Brain pericyte (primary cell): ENCODE measurements around the gene RPL7A.
"Not testable (repeated sequence)": the region's sequence is repeated elsewhere in the genome, so short reads cannot be mapped to it uniquely, and the experiment has no call there.

Experiments used
- DNase-seq: peaks from one replicate; pipeline ENCODE4 v3.0.0-alpha.2; 2012; ENCODE audit warnings: low read depth, low spot score

The RPL7A gene

DNA sequence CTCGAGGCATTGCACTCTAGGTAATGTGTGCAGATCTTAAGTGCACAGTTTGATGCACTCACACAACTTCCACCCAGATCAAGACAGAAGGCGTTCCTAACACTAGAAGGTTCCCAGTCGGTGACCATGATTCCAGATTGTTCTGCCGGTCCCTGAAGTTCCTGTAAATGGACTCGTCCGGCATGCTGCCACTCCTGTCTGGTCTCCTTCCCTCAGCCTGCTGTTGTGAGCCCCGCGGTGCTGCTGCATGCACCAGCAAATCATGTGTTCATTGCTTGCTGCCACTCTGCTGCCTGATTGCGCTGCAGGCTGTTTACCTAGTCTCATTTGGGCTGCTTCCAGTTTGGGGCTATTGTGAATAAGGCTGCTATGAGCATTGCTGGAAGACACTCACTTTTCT, 39.7 kb downstream of the RPL7A start:
- no peak for DNase-seq

DNA sequence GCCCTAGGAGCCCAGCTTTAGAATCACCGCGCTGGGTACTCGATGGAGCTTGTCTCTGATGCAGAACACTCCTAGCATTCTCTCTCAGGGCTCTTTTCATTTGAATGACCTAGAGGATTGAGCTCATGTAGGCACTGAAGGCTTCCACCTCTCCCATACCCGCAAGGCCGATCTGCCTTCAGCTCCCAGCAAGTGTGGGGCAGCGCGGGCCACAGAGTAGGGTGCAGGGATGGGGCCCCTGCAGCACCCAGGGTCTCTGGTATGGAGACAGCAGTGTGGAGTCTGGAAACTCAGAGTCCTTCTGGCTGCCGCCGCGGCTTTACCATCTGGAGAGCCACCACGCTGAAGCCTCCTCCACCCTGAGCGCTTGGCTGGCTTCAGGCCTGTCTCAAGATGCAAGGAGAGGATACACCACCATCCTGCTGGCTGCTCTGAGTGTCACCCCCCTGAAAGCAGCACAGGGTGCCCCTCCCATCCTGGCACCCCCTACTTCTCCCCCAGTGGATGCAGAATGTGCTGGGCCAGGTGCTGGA, 41.1 kb downstream of the RPL7A start:
- DNase-seq: no peak

DNA sequence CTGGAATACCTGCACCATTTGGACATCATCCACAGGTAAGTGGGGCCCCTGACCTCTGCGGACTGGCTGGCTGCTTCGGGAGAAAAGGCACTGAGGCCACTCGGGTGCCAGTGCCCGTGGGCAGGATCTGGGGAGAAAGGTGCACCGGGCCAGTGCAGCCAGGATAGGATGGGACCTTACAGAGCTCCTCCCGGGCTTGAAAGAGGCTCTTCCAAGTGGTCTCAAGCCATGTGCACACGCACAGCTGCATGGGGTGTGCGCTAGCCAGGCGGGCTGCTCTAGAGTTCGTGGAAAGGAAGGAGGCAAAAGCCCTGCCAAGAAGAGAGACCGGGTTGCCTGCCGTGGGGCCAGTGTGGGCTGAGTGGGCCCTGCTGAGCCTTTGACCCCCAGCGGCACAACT, 41.5 kb downstream of the RPL7A start:
- DNase-seq: no peak

GRCh38 chr9:133390713-133391112, 42.7 kb downstream of the RPL7A start:
- DNase-seq: no peak

GRCh38 chr9:133391449-133391848, 43.4 kb downstream of the RPL7A start:
- DNase-seq: not testable (repeated sequence)

GRCh38 chr9:133392308-133392707, 44.3 kb downstream of the RPL7A start:
- not testable (repeated sequence) for DNase-seq

DNA sequence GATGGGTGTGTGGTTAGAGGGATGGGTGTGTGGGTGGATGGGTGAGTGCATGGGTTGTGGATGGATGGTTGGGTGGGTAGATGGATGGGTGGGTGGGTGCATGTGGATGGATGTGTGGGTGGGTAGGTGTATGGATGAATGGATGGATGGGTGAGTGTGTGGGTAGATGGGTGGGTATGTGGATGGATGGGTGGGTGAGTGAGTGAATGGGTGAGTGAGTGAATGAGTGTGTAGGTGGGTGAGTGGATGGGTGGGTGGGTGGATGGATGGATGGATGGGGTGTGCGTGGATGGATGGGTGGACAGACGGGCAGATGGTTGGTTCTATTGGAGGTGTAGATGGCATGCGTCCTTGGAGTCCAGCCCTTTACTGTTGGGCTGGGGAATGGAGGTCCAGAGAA, 45.4 kb downstream of the RPL7A start:
- no peak for DNase-seq

GRCh38 chr9:133394687-133395271, 46.8 kb downstream of the RPL7A start:
- DNase-seq: no peak

DNA sequence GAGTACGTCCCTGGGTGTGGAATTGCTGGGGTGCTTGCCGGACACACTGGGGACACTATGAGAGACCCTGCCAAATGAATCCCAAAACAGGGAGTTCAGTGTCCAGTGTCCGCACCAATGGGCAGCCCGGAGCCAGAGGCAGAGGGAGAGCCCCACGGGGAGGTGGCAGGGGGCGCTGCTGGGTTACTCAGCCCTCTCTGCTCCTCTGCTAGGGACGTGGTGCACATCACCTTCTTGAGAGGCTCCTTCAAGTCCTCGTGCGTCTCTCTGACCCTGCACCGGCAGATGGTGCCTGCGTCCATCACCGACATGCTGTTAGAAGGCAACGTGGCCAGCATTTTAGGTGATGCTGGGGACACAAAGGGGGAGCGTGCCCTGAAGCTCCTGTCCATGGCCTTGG, 48.9 kb downstream of the RPL7A start:
- DNase-seq: no peak

DNA sequence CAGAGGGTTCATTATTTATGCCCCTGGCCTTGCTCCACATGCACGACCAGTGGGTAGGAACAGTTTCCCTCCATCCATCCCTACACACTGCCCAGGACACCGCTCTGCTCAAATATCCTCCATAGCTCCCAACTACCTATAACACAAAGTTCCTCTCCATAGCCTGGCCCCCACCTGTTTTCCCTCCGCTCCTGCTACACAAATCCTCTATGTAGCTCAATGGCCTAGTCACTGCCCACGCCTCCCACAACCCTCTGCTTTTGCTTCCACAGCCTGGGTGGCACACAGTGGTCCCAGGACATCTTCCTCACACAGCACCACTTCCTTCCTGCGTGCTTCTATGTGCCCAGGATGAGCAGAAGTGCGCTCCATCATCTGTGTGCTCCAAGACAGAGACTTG, 49.4 kb downstream of the RPL7A start:
- DNase-seq: no peak

DNA sequence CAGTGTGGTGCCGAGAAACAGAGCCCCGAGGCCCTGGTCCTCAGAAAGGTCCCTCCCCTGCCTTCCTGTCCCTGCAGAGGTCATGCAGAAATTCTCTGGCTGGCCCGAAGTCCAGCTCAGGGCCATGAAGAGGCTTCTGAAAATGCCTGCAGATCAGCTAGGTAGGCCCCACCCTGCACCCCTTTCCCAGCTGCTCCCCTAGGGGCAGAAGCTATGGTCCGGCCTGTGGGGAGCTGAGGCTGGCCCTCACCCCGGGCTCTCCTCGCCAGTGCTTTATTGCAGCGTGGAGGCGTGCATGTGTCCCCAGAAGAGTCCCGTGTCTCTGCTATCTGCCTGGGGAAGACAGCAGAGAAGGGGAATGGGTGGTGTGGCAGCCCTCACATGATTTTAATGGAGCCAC, 49.9 kb downstream of the RPL7A start:
- no peak for DNase-seq

DNA sequence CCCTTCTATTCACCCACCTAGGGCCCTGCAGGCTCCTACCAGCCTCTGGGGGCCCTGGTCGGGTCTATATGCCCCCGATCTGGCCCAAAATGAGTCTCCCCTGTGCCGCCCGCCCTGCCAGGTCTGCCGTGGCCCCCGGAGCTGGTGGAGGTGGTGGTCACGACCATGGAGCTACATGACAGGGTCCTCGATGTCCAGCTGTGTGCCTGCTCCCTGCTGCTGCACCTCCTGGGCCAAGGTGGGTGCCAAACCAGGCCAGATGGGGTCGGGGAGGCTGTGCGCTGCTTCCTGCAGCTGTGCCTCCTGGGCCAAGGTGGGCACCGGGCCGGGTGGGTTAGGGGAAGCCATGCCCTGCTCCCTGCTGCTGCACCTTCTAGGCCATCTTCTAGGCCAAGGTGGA, 52.3 kb downstream of the RPL7A start:
- DNase-seq: no peak
